ENCODE measurements around the gene LILRB1. TPM values are rescaled to one million over a fixed set of nuclear protein-coding genes. Genes with fewer than 3 reads are reported as not detected.

Gene LILRB1
- total and polyA plus RNA-seq, 2 donors (not counting 3 experiments of a cell fraction or from before 2014, with no cell fraction given): not detected

Small RNA genes lying within 50 kb of the gene (microRNA-seq; reads per million reads assigned to microRNA genes)
- not detected for gene MIR8061 (ENCODE audit: borderline number of aligned reads, borderline replicate concordance)

Small RNA genes lying within 50 kb of the gene (small RNA-seq; reads per million reads assigned to genes)
- gene AC245036.3 (ENCODE audit: insufficient read depth, insufficient read length, low read depth, low replicate concordance): not detected
- not detected for gene MIR8061 (ENCODE audit: insufficient read depth, insufficient read length, low read depth, low replicate concordance)

Other genes with a start within 250 kb of the LILRB1 start
- gene TTYH1, start 215.0 kb upstream of the LILRB1 start, total RNA-seq: not detected in 2 replicates
- gene TTYH1, start 215.0 kb upstream of the LILRB1 start, polyA plus RNA-seq: not detected in 2 replicates
- 213 and 218 TPM in 2 replicates for gene LENG8, start 181.3 kb upstream of the LILRB1 start, total RNA-seq
- 130 and 134 TPM in 2 replicates for gene LENG8, start 181.3 kb upstream of the LILRB1 start, polyA plus RNA-seq
- 2.8 and 3.2 TPM in 2 replicates for gene LENG9, start 166.7 kb upstream of the LILRB1 start, total RNA-seq
- 0.97 and 1.5 TPM in 2 replicates for gene LENG9, start 166.7 kb upstream of the LILRB1 start, polyA plus RNA-seq
- gene CDC42EP5, start 157.2 kb upstream of the LILRB1 start, total RNA-seq: 73.8 and 85.5 TPM in 2 replicates
- 37.3 and 48.3 TPM in 2 replicates for gene CDC42EP5, start 157.2 kb upstream of the LILRB1 start, polyA plus RNA-seq
- gene LAIR2, start 127.7 kb upstream of the LILRB1 start, total RNA-seq: not detected in 2 replicates
- not detected in 2 replicates for gene LAIR2, start 127.7 kb upstream of the LILRB1 start, polyA plus RNA-seq
- gene LILRA2, start 56.7 kb upstream of the LILRB1 start, total RNA-seq: not detected in 2 replicates
- gene LILRA2, start 56.7 kb upstream of the LILRB1 start, polyA plus RNA-seq: not detected in 2 replicates
- gene LILRA1, start 36.9 kb upstream of the LILRB1 start, total RNA-seq: not detected in 2 replicates
- not detected in 2 replicates for gene LILRA1, start 36.9 kb upstream of the LILRB1 start, polyA plus RNA-seq
- gene LILRB4, start 32.5 kb downstream of the LILRB1 start, total RNA-seq: not detected in 2 replicates
- not detected in 2 replicates for gene LILRB4, start 32.5 kb downstream of the LILRB1 start, polyA plus RNA-seq
- gene KIR3DL3, start 94.0 kb downstream of the LILRB1 start, total RNA-seq: not detected in 2 replicates
- not detected in 2 replicates for gene KIR3DL3, start 94.0 kb downstream of the LILRB1 start, polyA plus RNA-seq
- not detected in 2 replicates for gene KIR2DL3, start 108.0 kb downstream of the LILRB1 start, total RNA-seq
- not detected in 2 replicates for gene KIR2DL3, start 108.0 kb downstream of the LILRB1 start, polyA plus RNA-seq
- gene KIR2DL1, start 139.3 kb downstream of the LILRB1 start, total RNA-seq: not detected in 2 replicates
- not detected in 2 replicates for gene KIR2DL1, start 139.3 kb downstream of the LILRB1 start, polyA plus RNA-seq
- gene KIR2DL4, start 173.1 kb downstream of the LILRB1 start, total RNA-seq: not detected in 2 replicates
- gene KIR2DL4, start 173.1 kb downstream of the LILRB1 start, polyA plus RNA-seq: not detected in 2 replicates
- gene KIR3DL1, start 186.0 kb downstream of the LILRB1 start, total RNA-seq: not detected in 2 replicates
- gene KIR3DL1, start 186.0 kb downstream of the LILRB1 start, polyA plus RNA-seq: not detected in 2 replicates
- not detected in 2 replicates for gene KIR2DS4, start 202.2 kb downstream of the LILRB1 start, total RNA-seq
- not detected in 2 replicates for gene KIR2DS4, start 202.2 kb downstream of the LILRB1 start, polyA plus RNA-seq
- not detected in 2 replicates for gene KIR3DL2, start 220.0 kb downstream of the LILRB1 start, total RNA-seq
- gene KIR3DL2, start 220.0 kb downstream of the LILRB1 start, polyA plus RNA-seq: not detected in 2 replicates
- not detected in 2 replicates for gene FCAR, start 243.8 kb downstream of the LILRB1 start, total RNA-seq
- not detected in 2 replicates for gene FCAR, start 243.8 kb downstream of the LILRB1 start, polyA plus RNA-seq